Neural progenitor cell (in vitro differentiated cells): Measurements from ENCODE around the gene TMEM51.

Experiments
- EZH2phosphoT487 ChIP-seq: fragments of 200-600 bp; sonication (generic); IDR thresholded peaks from 2 replicates; pipeline ENCODE4 v1.6.1; 2017; ENCODE audit warnings: antibody characterized with exemption
- TF ChIP-seq, protein P1 (sequence below): fragments of 200-600 bp; sonication (generic); IDR thresholded peaks from 2 replicates; pipeline ENCODE4 v1.5.1; 2017; ENCODE audit warnings: antibody characterized with exemption, mild to moderate bottlenecking

DNA sequence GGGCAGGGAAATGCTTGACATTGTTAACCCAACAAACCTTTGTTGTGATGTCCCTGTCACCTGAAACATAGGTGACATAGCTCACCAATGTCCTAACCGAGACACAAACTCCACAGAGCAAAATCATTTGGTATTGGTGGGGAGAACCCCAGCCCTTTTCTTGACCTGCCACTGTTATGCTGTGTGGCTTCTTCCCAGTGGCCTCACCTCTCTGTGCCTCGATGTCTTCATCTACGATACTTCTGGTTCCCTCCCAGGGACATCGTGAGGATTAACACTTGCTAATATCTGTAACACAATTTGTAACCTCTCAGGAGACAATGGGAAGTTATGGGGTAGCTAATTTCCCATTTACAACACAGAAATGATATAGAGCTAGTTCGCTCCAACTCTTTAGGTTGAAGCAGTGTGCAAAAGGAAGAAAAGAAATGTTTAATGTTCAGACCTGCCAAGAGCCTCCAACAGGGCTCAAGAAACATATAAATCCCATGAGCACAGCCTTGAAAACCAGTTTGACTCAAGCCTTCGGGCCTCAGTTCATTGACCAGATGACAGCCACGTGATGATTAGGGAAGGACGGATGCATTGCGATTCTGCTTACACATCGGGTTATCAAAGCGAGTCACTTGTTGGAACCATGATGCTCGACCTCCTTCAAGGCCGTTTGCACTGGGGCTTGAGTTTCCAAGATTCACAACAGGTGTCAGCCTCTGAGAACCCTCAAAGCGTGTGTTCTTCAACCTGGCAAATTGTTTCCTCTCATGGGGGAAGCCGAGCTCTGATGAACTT is 37.8 kb upstream of the TMEM51 start:
- TF ChIP-seq EZH2phosphoT487 = no peak
- TF ChIP-seq, protein P1, sequence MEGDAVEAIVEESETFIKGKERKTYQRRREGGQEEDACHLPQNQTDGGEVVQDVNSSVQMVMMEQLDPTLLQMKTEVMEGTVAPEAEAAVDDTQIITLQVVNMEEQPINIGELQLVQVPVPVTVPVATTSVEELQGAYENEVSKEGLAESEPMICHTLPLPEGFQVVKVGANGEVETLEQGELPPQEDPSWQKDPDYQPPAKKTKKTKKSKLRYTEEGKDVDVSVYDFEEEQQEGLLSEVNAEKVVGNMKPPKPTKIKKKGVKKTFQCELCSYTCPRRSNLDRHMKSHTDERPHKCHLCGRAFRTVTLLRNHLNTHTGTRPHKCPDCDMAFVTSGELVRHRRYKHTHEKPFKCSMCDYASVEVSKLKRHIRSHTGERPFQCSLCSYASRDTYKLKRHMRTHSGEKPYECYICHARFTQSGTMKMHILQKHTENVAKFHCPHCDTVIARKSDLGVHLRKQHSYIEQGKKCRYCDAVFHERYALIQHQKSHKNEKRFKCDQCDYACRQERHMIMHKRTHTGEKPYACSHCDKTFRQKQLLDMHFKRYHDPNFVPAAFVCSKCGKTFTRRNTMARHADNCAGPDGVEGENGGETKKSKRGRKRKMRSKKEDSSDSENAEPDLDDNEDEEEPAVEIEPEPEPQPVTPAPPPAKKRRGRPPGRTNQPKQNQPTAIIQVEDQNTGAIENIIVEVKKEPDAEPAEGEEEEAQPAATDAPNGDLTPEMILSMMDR = no peak
